ENCODE results near the gene CDC73.

GRCh38 chr1:193118194-193118593 lies 3.6 kb upstream of the CDC73 start:
- TF ChIP-seq SP1 (IDR thresholded peaks at IDR 0.05) (no peak), L3MBTL2 (conservative IDR thresholded peaks at IDR 0.05) (no peak), NFRKB (IDR thresholded peaks at IDR 0.05) (no peak), SUZ12 (IDR thresholded peaks at IDR 0.05) (no peak), FOXM1 (IDR thresholded peaks at IDR 0.05; ENCODE audit: borderline replicate concordance) (no peak), ELF4 (IDR thresholded peaks at IDR 0.05) (no peak), BHLHE40 (IDR thresholded peaks at IDR 0.05; ENCODE audit: borderline replicate concordance) (no peak), FOXK2 (IDR thresholded peaks at IDR 0.05) (no peak), LEF1 (IDR thresholded peaks at IDR 0.05; ENCODE audit: borderline replicate concordance) (no peak), TARDBP (IDR thresholded peaks at IDR 0.05) (no peak)

Measured in HEK293T (cell line).